22Rv1 (cell line): ENCODE measurements around the gene RPTOR.

ENCODE experiments used
- H3K27ac ChIP-seq: fragments of 450-650 bp; 2 replicates; pipeline ENCODE4 v1.5.1; 2017
- ZFX ChIP-seq: fragments of 450-650 bp; IDR thresholded peaks from 2 replicates; pipeline ENCODE4 v1.6.1; 2017; ENCODE audit warnings: antibody characterized with exemption, borderline replicate concordance
- TF ChIP-seq, protein P1 (sequence below): fragments of 450-650 bp; IDR thresholded peaks from 2 replicates; pipeline ENCODE4 v1.5.1; 2017; ENCODE audit warnings: mild to moderate bottlenecking

Gene RPTOR

DNA sequence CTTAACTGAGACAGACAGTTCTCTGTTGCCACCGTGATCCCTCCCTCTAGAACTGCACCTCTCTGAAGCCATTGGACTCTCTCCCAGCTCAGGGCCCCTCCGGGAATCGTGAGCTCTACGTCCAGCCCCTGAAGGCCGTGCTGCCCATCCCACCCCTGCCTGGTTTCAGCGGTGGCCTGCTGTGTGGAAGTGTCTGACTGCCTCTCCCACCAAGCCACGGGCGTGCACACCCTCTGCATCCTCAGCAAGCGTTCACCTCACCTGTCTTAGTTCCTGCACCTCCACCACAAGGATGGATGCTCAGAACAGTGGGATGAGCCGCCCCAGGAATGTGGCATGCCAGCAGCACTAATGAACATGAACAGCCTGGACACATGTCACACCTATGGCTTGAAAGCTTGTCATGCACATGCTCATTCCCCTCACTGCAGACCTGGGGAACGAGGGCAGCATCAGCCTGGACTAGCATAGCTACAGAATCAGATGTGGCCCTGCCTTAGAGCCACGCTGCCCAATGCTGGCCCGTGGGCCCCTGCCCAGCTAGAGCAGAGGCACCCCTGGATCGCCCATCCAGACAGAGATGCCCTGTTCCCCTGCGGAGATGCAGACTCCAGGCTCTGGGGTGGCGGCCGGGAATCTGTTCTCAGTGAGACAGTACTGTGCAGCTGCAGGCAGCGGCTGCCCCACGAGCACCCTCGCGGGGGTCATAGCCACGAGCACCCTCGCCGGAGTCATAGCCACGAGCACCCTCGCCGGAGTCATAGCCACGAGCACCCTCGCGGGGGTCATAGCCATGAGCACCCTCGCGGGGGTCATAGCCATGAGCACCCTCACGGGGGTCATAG, 373.3 kb downstream of the RPTOR start:
- TF ChIP-seq, protein P1, sequence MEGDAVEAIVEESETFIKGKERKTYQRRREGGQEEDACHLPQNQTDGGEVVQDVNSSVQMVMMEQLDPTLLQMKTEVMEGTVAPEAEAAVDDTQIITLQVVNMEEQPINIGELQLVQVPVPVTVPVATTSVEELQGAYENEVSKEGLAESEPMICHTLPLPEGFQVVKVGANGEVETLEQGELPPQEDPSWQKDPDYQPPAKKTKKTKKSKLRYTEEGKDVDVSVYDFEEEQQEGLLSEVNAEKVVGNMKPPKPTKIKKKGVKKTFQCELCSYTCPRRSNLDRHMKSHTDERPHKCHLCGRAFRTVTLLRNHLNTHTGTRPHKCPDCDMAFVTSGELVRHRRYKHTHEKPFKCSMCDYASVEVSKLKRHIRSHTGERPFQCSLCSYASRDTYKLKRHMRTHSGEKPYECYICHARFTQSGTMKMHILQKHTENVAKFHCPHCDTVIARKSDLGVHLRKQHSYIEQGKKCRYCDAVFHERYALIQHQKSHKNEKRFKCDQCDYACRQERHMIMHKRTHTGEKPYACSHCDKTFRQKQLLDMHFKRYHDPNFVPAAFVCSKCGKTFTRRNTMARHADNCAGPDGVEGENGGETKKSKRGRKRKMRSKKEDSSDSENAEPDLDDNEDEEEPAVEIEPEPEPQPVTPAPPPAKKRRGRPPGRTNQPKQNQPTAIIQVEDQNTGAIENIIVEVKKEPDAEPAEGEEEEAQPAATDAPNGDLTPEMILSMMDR, result no peak
- no peak for TF ChIP-seq ZFX
- no peak overlapping the region for H3K27ac ChIP-seq

DNA sequence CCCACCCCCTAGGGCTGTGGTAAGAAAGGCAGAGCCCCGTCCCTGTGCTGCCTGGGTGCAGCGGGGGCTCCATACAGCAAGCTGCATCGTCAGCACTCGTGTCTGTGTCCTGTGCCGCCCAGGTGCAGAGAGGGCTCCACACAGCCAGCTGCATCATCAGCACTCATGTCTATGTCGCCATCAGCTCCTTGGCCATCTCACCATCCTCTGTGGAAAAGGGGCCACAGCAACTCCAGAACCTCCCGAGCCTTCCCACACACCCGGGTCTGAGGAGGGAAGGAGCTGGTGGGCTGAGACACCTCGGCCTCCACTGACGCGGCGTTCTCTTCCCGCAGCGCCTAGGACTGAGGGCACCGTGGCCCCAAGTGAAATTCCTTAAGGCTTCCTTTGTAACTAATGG, 374.1 kb downstream of the RPTOR start:
- TF ChIP-seq, protein P1, result no peak
- TF ChIP-seq ZFX, result no peak
- no peak overlapping the region for H3K27ac ChIP-seq

DNA sequence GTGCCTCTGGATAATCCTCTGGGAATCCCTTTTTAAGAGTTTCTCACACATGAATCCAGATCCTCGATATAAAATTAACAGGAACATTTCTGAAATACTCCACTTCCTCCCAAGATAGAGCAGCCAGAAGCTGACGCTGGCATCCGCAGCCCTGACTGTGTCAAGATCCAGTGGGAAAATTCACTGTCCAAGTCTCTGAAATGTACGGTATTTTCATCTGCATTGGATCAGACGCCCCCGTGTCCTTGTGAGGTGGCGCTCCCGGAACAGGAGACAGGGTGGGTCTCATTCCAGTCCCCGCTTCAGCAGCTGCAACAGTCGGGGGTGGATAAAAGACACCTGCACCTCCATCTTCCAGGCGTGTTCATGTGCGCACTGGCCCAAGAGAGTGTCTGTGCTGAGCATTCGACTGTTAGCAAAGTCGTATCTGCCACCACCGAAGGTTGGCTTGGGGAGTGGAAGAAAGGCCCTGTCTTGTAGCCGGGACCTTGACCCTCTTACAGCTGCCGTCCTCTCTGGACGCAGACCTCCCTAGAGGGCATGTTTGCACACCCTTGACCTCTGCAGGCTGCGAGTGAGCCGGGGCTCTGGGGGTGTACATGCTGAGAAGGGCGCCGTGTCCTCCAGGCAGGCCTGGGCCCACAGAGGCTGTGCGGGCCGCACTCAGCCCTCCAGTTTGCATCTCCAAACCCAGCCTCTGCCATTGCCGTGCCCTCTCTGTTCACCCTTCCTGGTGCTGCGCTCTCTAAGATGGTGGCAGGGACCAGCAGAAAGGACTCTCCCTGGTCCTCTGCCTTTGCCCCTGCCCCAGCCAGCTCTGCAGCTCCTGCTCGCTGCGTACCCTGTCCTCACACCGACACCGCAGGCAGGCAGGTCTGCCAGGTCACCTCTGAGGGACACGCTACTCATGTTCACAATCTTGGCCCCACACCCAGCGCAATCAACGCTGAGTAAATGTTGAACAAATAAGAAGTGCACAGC, 375.0 kb downstream of the RPTOR start:
- TF ChIP-seq ZFX, result no peak
- TF ChIP-seq, protein P1, result no peak
- H3K27ac ChIP-seq, result no peak overlapping the region

DNA sequence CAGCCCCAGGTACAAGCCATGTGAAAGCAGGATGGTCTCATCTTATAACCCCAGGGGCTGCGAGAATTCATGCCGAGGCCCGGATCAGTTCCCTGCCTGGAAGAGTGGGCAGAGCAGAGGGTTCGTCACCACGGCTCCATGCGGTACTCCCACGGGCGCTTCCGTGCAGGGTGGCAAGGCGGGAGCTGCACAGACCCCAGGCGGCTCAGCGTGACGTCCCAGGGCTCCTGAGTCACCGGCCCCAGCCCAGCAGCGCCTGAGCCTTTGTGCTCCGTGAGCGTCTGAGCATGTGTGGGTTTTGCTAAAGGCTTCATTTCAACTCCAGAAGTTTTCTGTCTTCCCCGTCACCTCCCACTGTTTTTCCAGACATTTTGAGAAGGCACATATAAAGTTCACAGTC, 375.8 kb downstream of the RPTOR start:
- TF ChIP-seq ZFX, result no peak
- TF ChIP-seq, protein P1, result no peak
- no peak overlapping the region for H3K27ac ChIP-seq

DNA sequence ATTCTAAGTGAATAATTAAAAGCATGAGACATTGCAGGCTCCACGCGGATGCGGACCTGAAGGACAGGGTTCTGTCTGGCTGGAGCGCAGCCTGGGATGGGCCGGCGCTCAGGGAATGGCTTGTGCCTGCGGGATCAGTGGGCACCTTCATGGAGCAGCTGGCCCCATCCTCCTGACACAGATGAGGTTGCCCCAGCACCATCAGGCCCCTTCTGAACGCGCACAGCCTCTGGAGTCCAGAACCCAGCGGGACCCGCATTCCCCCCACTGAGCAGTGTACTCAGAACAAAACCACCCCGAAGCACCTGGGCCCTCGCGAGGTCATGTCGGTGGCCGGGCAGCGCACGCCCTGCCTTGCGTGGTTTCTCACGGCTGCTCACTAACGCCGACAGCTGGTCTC, 376.5 kb downstream of the RPTOR start:
- no peak overlapping the region for H3K27ac ChIP-seq
- TF ChIP-seq ZFX, result no peak
- TF ChIP-seq, protein P1, result no peak

DNA sequence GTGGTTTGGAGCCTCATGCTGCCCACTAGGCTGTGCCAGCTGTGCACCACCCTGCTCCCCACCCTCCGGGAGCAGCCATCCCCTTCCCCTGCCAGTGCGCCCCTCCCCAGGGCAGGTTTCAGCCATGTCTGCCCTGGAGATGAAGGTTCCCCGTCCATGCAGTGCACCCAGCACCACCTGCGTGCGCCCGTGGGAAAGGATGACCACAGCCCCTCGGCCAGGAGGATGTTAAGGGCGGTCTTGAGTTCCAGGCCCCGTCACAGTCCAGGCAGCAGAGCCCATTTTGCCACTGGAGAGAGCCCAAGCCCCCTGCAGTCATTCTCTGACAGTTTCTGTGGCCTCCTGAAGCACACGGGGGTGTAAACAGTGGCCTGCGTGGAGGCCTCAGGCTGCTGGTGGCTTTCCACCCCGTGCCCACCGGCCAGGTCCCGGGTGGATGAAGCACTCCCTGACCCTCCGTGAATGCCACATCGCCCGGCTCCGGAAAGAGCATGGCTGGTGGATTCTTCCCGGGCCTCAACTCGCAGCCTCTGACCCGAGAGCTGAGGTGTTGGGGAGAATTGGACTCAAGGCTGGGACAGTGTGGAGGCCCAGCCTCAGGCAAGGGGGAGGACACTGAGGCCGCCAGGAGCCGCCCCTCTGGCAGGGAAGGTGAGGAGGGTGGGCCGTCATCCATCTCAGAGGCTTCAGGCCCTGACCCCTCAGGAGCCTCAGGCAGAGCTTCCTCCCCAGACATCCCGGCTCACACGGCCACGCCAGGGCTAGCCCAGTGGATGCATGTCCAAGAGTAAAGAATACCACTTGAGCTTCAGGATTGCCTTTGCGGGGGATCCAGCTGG, 377.3 kb downstream of the RPTOR start:
- TF ChIP-seq, protein P1, result no peak
- no peak for TF ChIP-seq ZFX
- no peak overlapping the region for H3K27ac ChIP-seq
